ENCODE results near the gene HTR4. TPM values are rescaled to one million over a fixed set of nuclear protein-coding genes. Genes with fewer than 3 reads are reported as not detected.

Gene HTR4
- total RNA-seq, 1 donor from 2014 or later = not detected

DNA sequence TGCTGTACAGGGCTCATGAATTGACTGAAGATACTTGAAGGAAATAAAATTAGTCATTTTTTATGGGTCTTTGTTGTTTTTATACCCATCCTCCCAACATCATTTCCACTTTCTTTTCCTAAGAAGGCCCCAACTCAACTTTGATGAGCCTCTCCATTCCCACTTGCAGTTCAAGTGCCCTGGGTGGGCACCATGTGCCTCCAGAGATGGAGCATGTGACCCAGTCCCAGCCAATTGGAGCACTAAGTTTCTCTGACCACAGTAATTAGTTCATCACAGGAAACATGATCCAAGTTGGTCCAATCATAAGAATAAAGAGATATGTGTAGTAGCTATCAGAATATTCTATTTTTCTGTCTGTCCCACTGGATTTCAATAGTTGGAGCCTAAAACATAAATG is 46.9 kb downstream of the HTR4 start:
- no peak for ATAC-seq
- Histone ChIP-seq H3K4me1 (no peaks in the 10 kb centered on the region), H3K9me3 (no peaks in the 10 kb centered on the region), H3K27ac (no peak overlapping the region), H3K36me3 (no peaks in the 10 kb centered on the region), H3K27me3 (ENCODE audit: low read depth) (no peaks in the 10 kb centered on the region), H3K4me3 (no peak overlapping the region)
- intact Hi-C loops (cut with DNase I) = no loop called here
- no peak for DNase-seq
- no peak for TF ChIP-seq CTCF (IDR thresholded peaks at IDR 0.05)

- Histone ChIP-seq H3K27me3 (ENCODE audit: low read depth) (no peaks in the 10 kb centered on the region), H3K4me1 (no peaks in the 10 kb centered on the region), H3K27ac (no peak overlapping the region), H3K9me3 (no peaks in the 10 kb centered on the region), H3K4me3 (no peak overlapping the region), H3K36me3 (no peaks in the 10 kb centered on the region)
- no peak for TF ChIP-seq CTCF (IDR thresholded peaks at IDR 0.05)
- intact Hi-C loops (cut with DNase I) = no loop called here
- no peak for ATAC-seq
- DNase-seq = no peak
These were observed 48.0 kb downstream of the HTR4 start for GRCh38 chr5:148606296-148606695.

DNA sequence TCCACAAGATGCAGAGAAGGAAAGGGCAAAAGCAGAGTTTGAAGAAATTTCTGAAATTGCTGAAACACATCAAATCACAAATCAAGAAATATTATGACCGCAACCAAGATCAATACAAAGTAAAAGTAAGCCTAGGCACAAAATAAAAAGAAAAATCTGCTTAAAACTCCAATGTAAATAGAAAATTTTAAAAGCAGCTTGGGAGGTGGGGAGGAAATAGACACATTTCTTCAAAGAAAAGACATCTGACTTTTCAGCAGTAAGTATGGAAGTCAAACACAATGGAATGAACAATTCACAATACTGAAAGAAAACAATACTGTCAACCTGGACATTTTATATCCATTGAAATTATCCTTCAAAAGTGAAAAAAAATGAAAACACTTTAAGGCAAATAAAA is 55.1 kb downstream of the HTR4 start:
- peaks cover 5% of the 10 kb centered on the region for H3K27me3 ChIP-seq (ENCODE audit: low read depth)
- ATAC-seq = no peak
- intact Hi-C loops (cut with DNase I) = no loop called here
- H3K27ac ChIP-seq = no peak overlapping the region
- H3K36me3 ChIP-seq = no peaks in the 10 kb centered on the region
- H3K9me3 ChIP-seq = no peaks in the 10 kb centered on the region
- no peak overlapping the region for H3K4me3 ChIP-seq
- no peaks in the 10 kb centered on the region for H3K4me1 ChIP-seq
- DNase-seq = no peak
- TF ChIP-seq CTCF (IDR thresholded peaks at IDR 0.05) = no peak

DNA sequence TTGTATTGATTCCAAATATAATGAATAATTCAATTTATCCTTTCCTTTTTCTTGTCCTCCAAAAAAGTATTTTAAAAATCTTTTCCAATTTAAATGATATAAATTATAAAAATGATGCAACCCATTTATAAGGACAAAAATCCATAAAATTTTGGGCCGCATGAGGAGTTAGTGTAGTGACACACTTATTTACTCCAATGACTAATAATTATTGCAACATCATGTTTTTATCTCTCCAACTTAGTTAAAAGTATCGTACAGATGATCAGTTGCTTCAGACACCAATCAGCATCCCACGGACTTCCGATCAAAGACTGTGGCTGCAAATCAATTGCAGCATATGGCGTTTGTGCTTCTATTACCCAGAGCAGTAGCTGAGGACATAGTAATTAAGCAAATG is 58.6 kb downstream of the HTR4 start:
- no peaks in the 10 kb centered on the region for H3K4me1 ChIP-seq
- H3K27me3 ChIP-seq (ENCODE audit: low read depth) = peaks cover 5% of the 10 kb centered on the region
- no peak overlapping the region for H3K4me3 ChIP-seq
- no peak for TF ChIP-seq CTCF (IDR thresholded peaks at IDR 0.05)
- intact Hi-C loops (cut with DNase I) = no loop called here
- no peak overlapping the region for H3K27ac ChIP-seq
- H3K9me3 ChIP-seq = no peaks in the 10 kb centered on the region
- no peak for ATAC-seq
- DNase-seq = no peak
- H3K36me3 ChIP-seq = no peaks in the 10 kb centered on the region

GRCh38 chr5:148586796-148587195 is 67.5 kb downstream of the HTR4 start:
- H3K27me3 ChIP-seq (ENCODE audit: low read depth) = no peaks in the 10 kb centered on the region
- H3K36me3 ChIP-seq = no peaks in the 10 kb centered on the region
- H3K4me1 ChIP-seq = no peaks in the 10 kb centered on the region
- DNase-seq (no peak), ATAC-seq (no peak)
- no peaks in the 10 kb centered on the region for H3K9me3 ChIP-seq
- H3K4me3 ChIP-seq = no peak overlapping the region
- intact Hi-C loops (cut with DNase I) = no loop called here
- no peak for TF ChIP-seq CTCF (IDR thresholded peaks at IDR 0.05)
- no peak overlapping the region for H3K27ac ChIP-seq

- H3K4me1 ChIP-seq = no peaks in the 10 kb centered on the region
- no peaks in the 10 kb centered on the region for H3K9me3 ChIP-seq
- no peak for ATAC-seq
- intact Hi-C loops (cut with DNase I) = no loop called here
- TF ChIP-seq CTCF (IDR thresholded peaks at IDR 0.05) = no peak
- H3K36me3 ChIP-seq = no peaks in the 10 kb centered on the region
- H3K27ac ChIP-seq = no peak overlapping the region
- no peak for DNase-seq
- no peak overlapping the region for H3K4me3 ChIP-seq
- H3K27me3 ChIP-seq (ENCODE audit: low read depth) = no peaks in the 10 kb centered on the region
These were observed 68.3 kb downstream of the HTR4 start for GRCh38 chr5:148585988-148586387.
